Activated gamma-delta T cell treated with anti-CD3 and anti-CD28 coated beads, Interleukin-2, amount 50 U/mL, for 16 hours (primary cell): Measurements from ENCODE around the gene PAK1.
"Not testable (repeated sequence)": the region's sequence is repeated elsewhere in the genome, so short reads cannot be mapped to it uniquely, and the experiment has no call there.

Experiments
- DNase-seq: peaks from one replicate; pipeline ENCODE4 v3.0.0-alpha.2; 2020; ENCODE audit warnings: low read depth

Gene PAK1

DNA sequence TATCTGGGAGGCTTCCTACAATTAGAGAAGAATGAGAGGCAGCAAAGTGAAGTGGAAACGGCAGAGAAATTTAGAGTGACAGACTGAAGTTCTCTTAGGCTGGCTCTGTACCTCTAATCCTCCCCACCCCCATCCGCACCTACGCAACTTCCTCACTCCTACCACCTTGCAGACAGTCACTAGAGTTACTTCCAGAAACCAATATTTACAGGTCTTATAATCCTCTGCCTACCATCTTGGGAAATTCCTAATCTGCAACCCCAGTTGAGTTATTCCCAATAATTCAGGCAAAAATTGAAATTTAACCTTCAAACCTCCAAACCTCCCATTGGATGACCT is 71.7 kb downstream of the PAK1 start:
- no peak for DNase-seq

- DNase-seq = no peak
Measured at GRCh38 chr11:77401486-77402217, 72.2 kb downstream of the PAK1 start.

GRCh38 chr11:77400775-77401449 is 73.0 kb downstream of the PAK1 start:
- DNase-seq = no peak

- DNase-seq = no peak
Measured at GRCh38 chr11:77400271-77400670, 73.6 kb downstream of the PAK1 start.

- DNase-seq = no peak
Measured at GRCh38 chr11:77397631-77398030, 76.3 kb downstream of the PAK1 start.

- no peak for DNase-seq
Measured at GRCh38 chr11:77396911-77397310, 77.0 kb downstream of the PAK1 start.

- no peak for DNase-seq
Measured at GRCh38 chr11:77396305-77396704, 77.6 kb downstream of the PAK1 start.

- no peak for DNase-seq
Measured at GRCh38 chr11:77395460-77396173, 78.3 kb downstream of the PAK1 start.

- no peak for DNase-seq
Measured at GRCh38 chr11:77392842-77393241, 81.1 kb downstream of the PAK1 start.

- DNase-seq = no peak
Measured at GRCh38 chr11:77387701-77388100, 86.2 kb downstream of the PAK1 start.

DNA sequence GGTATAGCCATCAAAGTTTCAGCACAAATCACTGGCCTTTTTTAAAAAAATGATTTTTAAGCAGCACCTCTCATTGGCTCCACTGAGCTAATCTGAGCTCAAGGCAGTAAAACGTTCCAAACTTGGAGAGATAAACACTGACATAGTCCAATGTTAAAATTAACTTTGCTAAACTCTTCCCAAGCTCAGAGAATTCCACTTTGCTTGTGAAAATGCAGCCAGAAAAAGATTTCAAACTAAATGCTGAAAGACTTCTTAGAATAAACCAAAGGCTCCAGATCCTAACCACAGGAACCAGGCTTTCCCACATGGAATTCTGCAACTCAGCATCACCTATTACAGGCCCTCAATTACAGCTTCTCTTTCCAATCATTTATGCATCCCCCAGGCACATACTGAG is 87.7 kb downstream of the PAK1 start:
- DNase-seq = no peak

DNA sequence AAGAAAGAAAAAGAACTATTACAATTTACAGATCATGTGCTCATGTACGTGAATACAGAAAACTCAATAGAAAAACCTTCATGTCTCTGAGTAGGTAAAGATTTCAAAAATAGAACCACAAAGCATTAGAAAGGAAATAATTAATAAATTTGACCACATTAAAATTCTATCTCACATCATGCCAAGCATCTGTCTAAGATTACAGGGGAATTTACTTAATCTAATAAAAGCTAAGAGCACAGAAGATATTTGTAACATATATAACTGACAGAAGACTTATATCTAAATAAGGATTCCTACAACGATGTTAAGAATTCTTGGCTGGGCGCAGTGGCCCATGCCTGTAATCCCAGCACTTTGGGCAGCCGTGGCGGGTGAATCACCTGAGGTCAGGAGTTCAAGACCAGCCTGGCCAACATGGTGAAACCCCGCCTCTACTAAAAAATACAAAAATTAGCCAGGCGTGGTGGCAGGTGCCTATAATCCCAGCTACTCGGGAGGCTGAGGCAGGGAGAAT is 88.6 kb downstream of the PAK1 start:
- not testable (repeated sequence) for DNase-seq

- DNase-seq = no peak
Measured at GRCh38 chr11:77384571-77384970, 89.3 kb downstream of the PAK1 start.

DNA sequence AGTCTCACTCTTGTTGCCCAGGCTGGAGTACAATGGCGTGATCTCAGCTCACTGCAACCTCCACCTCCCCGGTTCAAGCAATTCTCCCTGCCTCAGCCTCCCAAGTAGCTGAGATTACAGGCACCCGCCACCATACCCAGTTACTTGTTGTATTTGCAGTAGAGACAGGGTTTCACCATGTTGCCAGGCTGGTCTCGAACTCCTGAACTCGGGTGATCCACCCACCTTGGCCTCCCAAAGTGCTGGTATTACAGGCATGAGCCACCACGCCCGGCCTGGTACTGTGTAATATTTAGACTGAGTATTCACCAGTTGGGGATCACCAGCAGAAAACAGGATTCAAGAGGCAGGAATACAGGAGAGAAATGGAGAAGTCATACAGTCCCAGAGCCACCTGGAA is 90.5 kb downstream of the PAK1 start:
- not testable (repeated sequence) for DNase-seq

GRCh38 chr11:77381729-77382665 is 91.9 kb downstream of the PAK1 start:
- DNase-seq = no peak

GRCh38 chr11:77379934-77380333 is 94.0 kb downstream of the PAK1 start:
- DNase-seq = no peak

GRCh38 chr11:77379253-77379652 is 94.6 kb downstream of the PAK1 start:
- DNase-seq = no peak

- DNase-seq = no peak
Measured at GRCh38 chr11:77377734-77378133, 96.2 kb downstream of the PAK1 start.

DNA sequence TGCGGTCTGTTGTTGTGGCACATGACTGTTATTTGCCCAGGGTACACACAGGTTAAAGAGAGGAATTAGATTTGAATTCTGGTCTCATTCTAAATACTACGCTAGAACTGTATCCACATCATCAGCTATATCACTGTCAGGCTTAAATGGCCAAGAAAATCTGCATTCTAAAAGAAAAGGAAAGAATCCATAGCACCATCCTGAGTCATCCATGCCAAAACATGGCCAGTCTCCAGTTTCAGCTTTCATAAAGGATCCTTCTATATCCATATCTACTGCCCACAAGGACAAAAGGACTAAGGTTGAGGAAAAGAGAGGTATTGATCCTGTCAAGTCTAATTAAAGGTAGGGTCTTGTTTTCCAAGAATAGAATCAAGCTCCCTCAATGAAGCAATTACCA is 98.8 kb downstream of the PAK1 start:
- no peak for DNase-seq

DNA sequence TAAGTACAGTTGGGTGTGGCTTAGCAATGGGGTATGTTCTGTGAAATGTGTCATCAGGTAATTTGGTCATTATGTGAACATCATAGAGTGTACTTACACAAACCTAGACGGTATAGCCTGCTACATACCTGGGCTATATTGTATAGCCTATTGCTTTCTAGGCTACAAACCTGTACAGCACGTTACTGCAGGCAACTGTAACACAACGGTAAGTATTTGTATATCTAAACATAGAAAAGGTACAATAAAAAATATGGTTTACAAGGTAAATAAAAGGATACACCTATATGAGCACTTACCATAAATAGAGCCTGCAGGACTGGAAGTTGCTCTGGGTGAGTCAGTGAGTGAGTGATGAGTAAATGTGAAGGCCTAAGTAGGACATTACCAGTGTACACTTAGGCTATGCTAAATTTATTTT is 99.3 kb downstream of the PAK1 start:
- no peak for DNase-seq

- DNase-seq = no peak
Measured at GRCh38 chr11:77374108-77374507, 99.8 kb downstream of the PAK1 start.

GRCh38 chr11:77372726-77373125 is 101.2 kb downstream of the PAK1 start:
- DNase-seq = no peak
